ENCODE results near the gene ZNF780B. TPM values are rescaled to one million over a fixed set of nuclear protein-coding genes. Genes with fewer than 3 reads are reported as not detected.

Gene ZNF780B
- total RNA-seq, 1 experiment from 2014 or later = 20.8 TPM

DNA sequence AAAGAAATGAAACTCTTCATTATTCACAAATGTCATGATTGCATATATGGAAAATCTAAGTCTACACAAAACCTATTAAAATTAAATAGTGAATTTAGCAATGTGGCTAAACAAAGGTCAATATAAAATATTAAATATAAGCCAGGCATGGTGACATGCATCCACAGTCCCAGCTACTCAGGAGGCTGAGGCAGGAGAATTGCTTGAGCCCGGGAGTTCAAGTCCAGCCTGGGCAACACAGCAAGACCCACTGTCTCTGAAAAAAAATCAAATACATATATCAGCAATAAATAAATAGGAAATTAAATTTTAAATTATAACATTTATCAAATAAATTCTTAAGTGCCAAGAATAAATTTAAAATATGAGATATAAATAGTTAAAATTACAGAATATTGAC, 73.1 kb downstream of the ZNF780B start:
- DNase-seq (ENCODE audit: low read depth) = no peak

Other genes starting within 250 kb of the ZNF780B start
- gene DYRK1B, start 222.1 kb downstream of the ZNF780B start, total RNA-seq (2014; rRNA removed; shearing (Covaris generic)) = 1.3 and 1.5 TPM in 2 replicates
- 345 and 375 TPM in 2 replicates for gene FBL, start 209.9 kb downstream of the ZNF780B start, total RNA-seq (2014; rRNA removed; shearing (Covaris generic))
- 0.92 and 1.5 TPM in 2 replicates for gene FCGBP, start 121.6 kb downstream of the ZNF780B start, total RNA-seq (2014; rRNA removed; shearing (Covaris generic))
- gene PSMC4, start 85.1 kb downstream of the ZNF780B start, total RNA-seq (2014; rRNA removed; shearing (Covaris generic)) = 483 and 520 TPM in 2 replicates
- 0.60 and 4.8 TPM in 2 replicates for gene ZNF546, start 59.2 kb downstream of the ZNF780B start, total RNA-seq (2014; rRNA removed; shearing (Covaris generic))
- 16.1 and 18.5 TPM in 2 replicates for gene ZNF780A, start 34.7 kb upstream of the ZNF780B start, total RNA-seq (2014; rRNA removed; shearing (Covaris generic))
- gene MAP3K10, start 135.2 kb upstream of the ZNF780B start, total RNA-seq (2014; rRNA removed; shearing (Covaris generic)) = 10.0 and 10.9 TPM in 2 replicates
- gene TTC9B, start 162.2 kb upstream of the ZNF780B start, total RNA-seq (2014; rRNA removed; shearing (Covaris generic)) = not detected in 2 replicates
- 0.39 TPM in 1 of 2 replicates, not detected in the other for gene CCNP, start 170.5 kb upstream of the ZNF780B start, total RNA-seq (2014; rRNA removed; shearing (Covaris generic))
- 83.6 and 84.5 TPM in 2 replicates for gene AKT2, start 229.1 kb upstream of the ZNF780B start, total RNA-seq (2014; rRNA removed; shearing (Covaris generic))